NB4 (cell line): ENCODE data around the gene HS6ST1.

Source experiments
- DNase-seq: peaks from one replicate; pipeline ENCODE4 v3.0.0; 2010; ENCODE audit warnings: low read depth
- H3K4me3 ChIP-seq: one replicate; pipeline ENCODE4 v1.5.1; 2011; ENCODE audit warnings: mild to moderate bottlenecking, low read depth, low read length, moderate library complexity
- MYC ChIP-seq: IDR thresholded peaks from 2 replicates; pipeline ENCODE4 v1.6.1; 2011; ENCODE audit warnings: low read depth, low read length
- POLR2A ChIP-seq: IDR thresholded peaks from 2 replicates; pipeline ENCODE4 v1.6.1; 2011; ENCODE audit warnings: mild to moderate bottlenecking; ENCODE audit not compliant: insufficient read length; ENCODE audit errors: extremely low read depth
- TF ChIP-seq, protein P1 (sequence below): IDR thresholded peaks from one replicate; pipeline ENCODE4 v1.5.1; 2012; ENCODE audit warnings: low read depth, low read length
- TF ChIP-seq, protein P2 (sequence below): IDR thresholded peaks from 2 replicates; pipeline ENCODE4 v1.6.1; 2011; ENCODE audit warnings: low read depth, low read length

Gene HS6ST1

DNA sequence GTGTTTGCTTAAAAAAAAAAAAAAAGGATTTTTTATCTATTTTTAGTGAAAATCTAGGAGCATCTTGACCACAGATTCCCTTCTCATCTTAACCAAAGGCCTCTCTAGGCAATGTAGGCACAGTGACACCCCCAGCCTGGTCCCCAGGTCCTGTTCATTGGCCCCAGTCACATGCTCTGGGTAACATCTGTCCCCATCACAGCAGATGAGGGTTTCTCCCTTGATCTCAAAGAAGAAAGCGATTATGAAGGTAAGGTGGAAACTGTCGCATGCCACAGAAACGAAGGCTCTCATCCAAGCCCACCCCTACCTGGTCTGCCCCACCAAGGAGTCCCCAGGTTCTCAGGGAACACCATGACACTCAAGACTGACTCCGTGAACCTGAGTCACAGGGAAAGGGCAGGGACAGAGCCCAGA, 4.7 kb downstream of the HS6ST1 start:
- DNase-seq: no peak
- TF ChIP-seq, protein P1, sequence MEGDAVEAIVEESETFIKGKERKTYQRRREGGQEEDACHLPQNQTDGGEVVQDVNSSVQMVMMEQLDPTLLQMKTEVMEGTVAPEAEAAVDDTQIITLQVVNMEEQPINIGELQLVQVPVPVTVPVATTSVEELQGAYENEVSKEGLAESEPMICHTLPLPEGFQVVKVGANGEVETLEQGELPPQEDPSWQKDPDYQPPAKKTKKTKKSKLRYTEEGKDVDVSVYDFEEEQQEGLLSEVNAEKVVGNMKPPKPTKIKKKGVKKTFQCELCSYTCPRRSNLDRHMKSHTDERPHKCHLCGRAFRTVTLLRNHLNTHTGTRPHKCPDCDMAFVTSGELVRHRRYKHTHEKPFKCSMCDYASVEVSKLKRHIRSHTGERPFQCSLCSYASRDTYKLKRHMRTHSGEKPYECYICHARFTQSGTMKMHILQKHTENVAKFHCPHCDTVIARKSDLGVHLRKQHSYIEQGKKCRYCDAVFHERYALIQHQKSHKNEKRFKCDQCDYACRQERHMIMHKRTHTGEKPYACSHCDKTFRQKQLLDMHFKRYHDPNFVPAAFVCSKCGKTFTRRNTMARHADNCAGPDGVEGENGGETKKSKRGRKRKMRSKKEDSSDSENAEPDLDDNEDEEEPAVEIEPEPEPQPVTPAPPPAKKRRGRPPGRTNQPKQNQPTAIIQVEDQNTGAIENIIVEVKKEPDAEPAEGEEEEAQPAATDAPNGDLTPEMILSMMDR: no peak
- no peak for TF ChIP-seq MYC
- TF ChIP-seq, protein P2, sequence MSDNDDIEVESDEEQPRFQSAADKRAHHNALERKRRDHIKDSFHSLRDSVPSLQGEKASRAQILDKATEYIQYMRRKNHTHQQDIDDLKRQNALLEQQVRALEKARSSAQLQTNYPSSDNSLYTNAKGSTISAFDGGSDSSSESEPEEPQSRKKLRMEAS: no peak
- no peak for TF ChIP-seq POLR2A
- H3K4me3 ChIP-seq: peak overlapping the region; percentile 81

GRCh38 chr2:128313091-128313836, 5.4 kb downstream of the HS6ST1 start:
- DNase-seq: peak; percentile 43
- TF ChIP-seq, protein P2: no peak
- TF ChIP-seq, protein P1: peak; percentile 11
- peak overlapping the region; percentile 23 for H3K4me3 ChIP-seq

- TF ChIP-seq, protein P2: no peak
- TF ChIP-seq MYC (no peak), POLR2A (no peak)
- TF ChIP-seq, protein P1: no peak
- DNase-seq: no peak
- no peak overlapping the region for H3K4me3 ChIP-seq
Measured at GRCh38 chr2:128312411-128312810, 6.3 kb downstream of the HS6ST1 start.

GRCh38 chr2:128311755-128312341, 6.8 kb downstream of the HS6ST1 start:
- DNase-seq: no peak
- no peak overlapping the region for H3K4me3 ChIP-seq
- TF ChIP-seq MYC: no peak
- no peak for TF ChIP-seq POLR2A
- TF ChIP-seq, protein P1: no peak
- TF ChIP-seq, protein P2: no peak

GRCh38 chr2:128311216-128311754, 7.4 kb downstream of the HS6ST1 start:
- no peak overlapping the region for H3K4me3 ChIP-seq
- TF ChIP-seq, protein P1: no peak
- TF ChIP-seq, protein P2: no peak
- TF ChIP-seq MYC (no peak), POLR2A (no peak)
- no peak for DNase-seq
